H9 (cell line): Measurements from ENCODE around the gene RHOB. TPM values are rescaled to one million over a fixed set of nuclear protein-coding genes. Genes with fewer than 3 reads are reported as not detected.

ENCODE experiments used
- DNase-seq: peaks from one replicate; pipeline ENCODE4 v3.0.0-alpha.2; 2017
- H2AFZ ChIP-seq: one replicate; pipeline ENCODE4 v1.6.1; 2013; ENCODE audit warnings: mild to moderate bottlenecking, low read length, control low read depth, moderate library complexity
- H2AK5ac ChIP-seq: 2 replicates; pipeline ENCODE4 v1.6.1; 2013; ENCODE audit warnings: low read length, control low read depth, mixed read lengths; ENCODE audit not compliant: insufficient read length
- H2BK120ac ChIP-seq: one replicate; pipeline ENCODE4 v1.6.1; 2013; ENCODE audit warnings: low read depth, mild to moderate bottlenecking, low read length, control low read depth, inconsistent platforms; ENCODE audit not compliant: poor library complexity, severe bottlenecking
- H2BK12ac ChIP-seq: 2 replicates; pipeline ENCODE4 v1.6.1; 2013; ENCODE audit warnings: low read length, control low read depth, mixed read lengths, low read depth; ENCODE audit not compliant: insufficient read length
- H2BK15ac ChIP-seq: 2 replicates; pipeline ENCODE4 v1.6.1; 2013; ENCODE audit warnings: low read depth, low read length, control low read depth
- H2BK20ac ChIP-seq: one replicate; pipeline ENCODE4 v1.6.1; 2013; ENCODE audit warnings: low read depth, mild to moderate bottlenecking, low read length, control low read depth, inconsistent platforms; ENCODE audit not compliant: poor library complexity, severe bottlenecking
- H2BK5ac ChIP-seq: 2 replicates; pipeline ENCODE4 v1.6.1; 2013; ENCODE audit warnings: low read length, control low read depth, mixed read lengths; ENCODE audit not compliant: insufficient read length
- H3K14ac ChIP-seq: 2 replicates; pipeline ENCODE4 v1.6.1; 2013; ENCODE audit warnings: low read length, control low read depth; ENCODE audit not compliant: insufficient read depth
- H3K18ac ChIP-seq: 2 replicates; pipeline ENCODE4 v1.6.1; 2013; ENCODE audit warnings: low read depth, mild to moderate bottlenecking, mixed read lengths, low read length, control low read depth; ENCODE audit not compliant: insufficient read length
- H3K23ac ChIP-seq: 2 replicates; pipeline ENCODE4 v1.6.1; 2013; ENCODE audit warnings: low read length, control low read depth, mixed read lengths, low read depth; ENCODE audit not compliant: insufficient read length
- H3K23me2 ChIP-seq: 2 replicates; pipeline ENCODE4 v1.6.1; 2013; ENCODE audit warnings: low read depth, mild to moderate bottlenecking, mixed read lengths, low read length, control low read depth; ENCODE audit not compliant: insufficient read length, poor library complexity, severe bottlenecking
- H3K27ac ChIP-seq: 2 replicates; pipeline ENCODE4 v1.5.1; 2013; ENCODE audit warnings: low read length, control low read depth, mixed read lengths, low read depth; ENCODE audit not compliant: insufficient read length
- H3K27me3 ChIP-seq: 2 replicates; pipeline ENCODE4 v1.6.1; 2013; ENCODE audit warnings: low read length, control low read depth, inconsistent platforms; ENCODE audit not compliant: insufficient read depth
- H3K4ac ChIP-seq: 2 replicates; pipeline ENCODE4 v1.6.1; 2013; ENCODE audit warnings: low read depth, mild to moderate bottlenecking, control low read depth, inconsistent platforms, low read length, moderate library complexity
- H3K4me1 ChIP-seq: 2 replicates; pipeline ENCODE4 v1.6.1; 2013; ENCODE audit warnings: low read length, control low read depth, inconsistent platforms; ENCODE audit not compliant: insufficient read depth
- H3K4me2 ChIP-seq: 2 replicates; pipeline ENCODE4 v1.6.1; 2013; ENCODE audit warnings: low read length, control low read depth, mixed read lengths; ENCODE audit not compliant: insufficient read length, insufficient read depth
- H3K56ac ChIP-seq: 2 replicates; pipeline ENCODE4 v1.6.1; 2013; ENCODE audit warnings: low read depth, mild to moderate bottlenecking, mixed read lengths, low read length, control low read depth; ENCODE audit not compliant: insufficient read length
- H3K79me1 ChIP-seq: 2 replicates; pipeline ENCODE4 v1.6.1; 2013; ENCODE audit warnings: low read depth, mild to moderate bottlenecking, moderate library complexity, low read length, control low read depth, inconsistent platforms; ENCODE audit not compliant: insufficient read depth, poor library complexity, severe bottlenecking
- H3K79me2 ChIP-seq: 2 replicates; pipeline ENCODE4 v1.6.1; 2013; ENCODE audit warnings: low read length, control low read depth, inconsistent platforms; ENCODE audit not compliant: insufficient read depth
- H3K9ac ChIP-seq: 2 replicates; pipeline ENCODE4 v1.6.1; 2013; ENCODE audit warnings: low read length, control low read depth, mixed read lengths; ENCODE audit not compliant: insufficient read length; ENCODE audit errors: extremely low read depth
- H3K9me3 ChIP-seq: one replicate; pipeline ENCODE4 v1.6.1; 2013; ENCODE audit warnings: low read depth, low read length, inconsistent platforms; ENCODE audit not compliant: control insufficient read depth
- H3T11ph ChIP-seq: one replicate; pipeline ENCODE4 v1.6.1; 2013; ENCODE audit warnings: mild to moderate bottlenecking, low read length, control low read depth, inconsistent platforms
- H4K20me1 ChIP-seq: one replicate; pipeline ENCODE4 v1.6.1; 2013; ENCODE audit not compliant: control insufficient read depth, insufficient read length, insufficient read depth
- H4K5ac ChIP-seq: 2 replicates; pipeline ENCODE4 v1.6.1; 2013; ENCODE audit warnings: low read depth, mild to moderate bottlenecking, mixed read lengths, low read length, control low read depth; ENCODE audit not compliant: insufficient read length
- H4K8ac ChIP-seq: replicated peaks from 2 replicates; pipeline ENCODE4 v1.6.1; 2013; ENCODE audit warnings: low read length, control low read depth, mixed read lengths, low read depth; ENCODE audit not compliant: insufficient read length
- H4K91ac ChIP-seq: 2 replicates; pipeline ENCODE4 v1.6.1; 2013; ENCODE audit warnings: low read depth, mild to moderate bottlenecking, moderate library complexity, mixed read lengths, low read length, control low read depth; ENCODE audit not compliant: insufficient read length
- H3K27ac Mint-ChIP-seq, 3 experiments: 2 replicates in 2 of 3; 3 replicates in 1 of 3; pipeline ENCODE4 v1.8.0; 2020 to 2021; ENCODE audit warnings: mixed read lengths in 3 of 3, mild to moderate bottlenecking in 1 of 3, moderate library complexity in 1 of 3
- H3K27me3 Mint-ChIP-seq: 2 replicates; pipeline ENCODE4 v1.8.0; 2021; ENCODE audit warnings: low read depth, mild to moderate bottlenecking, moderate library complexity, mixed read lengths
- H3K36me3 Mint-ChIP-seq, 3 experiments: 2 replicates in 2 of 3; 3 replicates in 1 of 3; pipeline ENCODE4 v1.8.0; 2020 to 2021; ENCODE audit warnings: low read depth in 3 of 3, mixed read lengths in 3 of 3; ENCODE audit not compliant: insufficient read depth in 1 of 3
- H3K4me1 Mint-ChIP-seq, 2 experiments: 2 replicates each; pipeline ENCODE4 v1.8.0; 2020; ENCODE audit warnings: mixed read lengths in 2 of 2
- H3K4me3 Mint-ChIP-seq, 2 experiments: 2 replicates in 1 of 2; 3 replicates in 1 of 2; pipeline ENCODE4 v1.8.0; 2020 to 2021; ENCODE audit warnings: mild to moderate bottlenecking in 2 of 2, mixed read lengths in 2 of 2, moderate library complexity in 1 of 2
- H3K9me3 Mint-ChIP-seq, 2 experiments: 2 replicates in 1 of 2; 3 replicates in 1 of 2; pipeline ENCODE4 v1.8.0; 2020; ENCODE audit warnings: mild to moderate bottlenecking in 2 of 2, mixed read lengths in 2 of 2, moderate library complexity in 1 of 2
- CTCF ChIP-seq: fragments of 200-600 bp; sonication (generic); conservative IDR thresholded peaks from 3 replicates; pipeline ENCODE4 v1.8.0; 2021; ENCODE audit warnings: antibody characterized with exemption, mild to moderate bottlenecking
- WGBS: extraction: QIAGEN DNeasy Blood & Tissue Kit; methylation state at CpG from one replicate; pipeline ENCODE4 v1.1.7; 2013; ENCODE audit warnings: missing lambda C conversion rate, low lambda C conversion rate, mixed read lengths; ENCODE audit not compliant: insufficient read length; ENCODE audit errors: extremely low coverage; 5-methylcytosine and 5-hydroxymethylcytosine counted together
- total RNA-seq: library from RNA; stranded (reverse); gene quantifications from 2 replicates; pipeline ENCODE4 v1.2.1, GENCODE V29; 2021

Gene RHOB
- total RNA-seq, 1 experiment from 2014 or later = 10.3 TPM

- Histone ChIP-seq H2BK15ac (no peak overlapping the region), H3K4me2 (no peak overlapping the region), H4K5ac (no peak overlapping the region), H2BK12ac (no peak overlapping the region), H4K20me1 (no peaks in the 10 kb centered on the region), H3K18ac (no peak overlapping the region), H3K9me3 (no peaks in the 10 kb centered on the region), H2BK20ac (no peak overlapping the region), H3K27me3 (no peaks in the 10 kb centered on the region), H3K4me1 (no peaks in the 10 kb centered on the region; the same call in 1 of the 2 replicates), H4K91ac (no peak overlapping the region), H3K23ac (no peak overlapping the region), H3K4ac (no peak overlapping the region), H2BK120ac (no peak overlapping the region), H3K56ac (no peak overlapping the region), H3K23me2 (no peaks in the 10 kb centered on the region), H4K8ac (no peak overlapping the region), H2BK5ac (no peak overlapping the region), H3K14ac (no peak overlapping the region), H3K79me2 (no peaks in the 10 kb centered on the region), H3K79me1 (no peaks in the 10 kb centered on the region), H2AK5ac (no peak overlapping the region), H3K9ac (no peak overlapping the region), H2AFZ (no peak overlapping the region), H3K27ac (no peak overlapping the region), H3T11ph (no peak overlapping the region)
- Mint-ChIP-seq H3K36me3 (no peaks in the 10 kb centered on the region), H3K27me3 (peaks cover 8% of the 10 kb centered on the region), H3K9me3 (no peaks in the 10 kb centered on the region), H3K4me3 (no peak overlapping the region), H3K27ac (no peak overlapping the region), H3K4me1 (no peaks in the 10 kb centered on the region; a peak in 1 of 4 replicates)
- no peak for TF ChIP-seq CTCF
- WGBS = no CpG with 5 or more reads among the region's 1 CpG
- DNase-seq = no peak
Observed at GRCh38 chr2:20429528-20429927, 17.3 kb upstream of the RHOB start.
